HG03457 (cell line): Measurements from ENCODE around the gene IRAG1.
"Not testable (repeated sequence)": the region's sequence is repeated elsewhere in the genome, so short reads cannot be mapped to it uniquely, and the experiment has no call there.

ENCODE experiments used
- ATAC-seq: cut with Tn5 transposase; IDR thresholded peaks from one replicate; pipeline ENCODE4 v1.9.1; 2021; ENCODE audit warnings: moderate number of reproducible peaks; ENCODE audit not compliant: unreplicated experiment

The IRAG1 gene

GRCh38 chr11:10708131-10708530, 14.6 kb upstream of the IRAG1 start:
- no peak for ATAC-seq

- ATAC-seq, result no peak
Measured at GRCh38 chr11:10701982-10702381, 8.4 kb upstream of the IRAG1 start.

- ATAC-seq, result no peak
Measured at GRCh38 chr11:10699072-10699471, 5.5 kb upstream of the IRAG1 start.

GRCh38 chr11:10697323-10697620, 3.7 kb upstream of the IRAG1 start:
- ATAC-seq, result no peak

GRCh38 chr11:10696468-10697322, 3.1 kb upstream of the IRAG1 start:
- ATAC-seq, result no peak

GRCh38 chr11:10695833-10696232, 2.3 kb upstream of the IRAG1 start:
- ATAC-seq, result no peak

- no peak for ATAC-seq
Measured at GRCh38 chr11:10694486-10695239, 1.1 kb upstream of the IRAG1 start.

GRCh38 chr11:10692531-10693115, 932 bp downstream of the IRAG1 start:
- ATAC-seq, result no peak

GRCh38 chr11:10688401-10688800, 5.2 kb downstream of the IRAG1 start:
- no peak for ATAC-seq

GRCh38 chr11:10686311-10686710, 7.2 kb downstream of the IRAG1 start:
- ATAC-seq, result no peak

- no peak for ATAC-seq
Measured at GRCh38 chr11:10683429-10683828, 10.1 kb downstream of the IRAG1 start.

GRCh38 chr11:10680956-10681487, 12.5 kb downstream of the IRAG1 start:
- no peak for ATAC-seq

- ATAC-seq, result not testable (repeated sequence)
Measured at GRCh38 chr11:10680279-10680678, 13.3 kb downstream of the IRAG1 start.

GRCh38 chr11:10679644-10680043, 13.9 kb downstream of the IRAG1 start:
- ATAC-seq, result no peak

- ATAC-seq, result no peak
Measured at GRCh38 chr11:10678101-10678500, 15.5 kb downstream of the IRAG1 start.

GRCh38 chr11:10676919-10677318, 16.6 kb downstream of the IRAG1 start:
- ATAC-seq, result no peak

GRCh38 chr11:10674911-10675440, 18.6 kb downstream of the IRAG1 start:
- ATAC-seq, result no peak

GRCh38 chr11:10674440-10674855, 19.1 kb downstream of the IRAG1 start:
- ATAC-seq, result no peak

GRCh38 chr11:10673501-10674062, 20.0 kb downstream of the IRAG1 start:
- ATAC-seq, result no peak

- ATAC-seq, result no peak
Measured at GRCh38 chr11:10670099-10670498, 23.5 kb downstream of the IRAG1 start.
